HEK293T (cell line): Measurements from ENCODE around the gene TEX264.
"Not testable (repeated sequence)": the region's sequence is repeated elsewhere in the genome, so short reads cannot be mapped to it uniquely, and the experiment has no call there.

Source experiments
- CTCF ChIA-PET: fragments of 350-600 bp; formaldehyde crosslinking; extraction: SDS; loops from one replicate; lab custom pipeline; 2021; ENCODE audit warnings: antibody characterized with exemption, inconsistent platforms; lab: Yijun Ruan, JAX
- POLR2A ChIA-PET: fragments of 350-600 bp; formaldehyde crosslinking; extraction: SDS; loops from one replicate; lab custom pipeline; 2020; ENCODE audit warnings: antibody characterized with exemption, inconsistent platforms; lab: Yijun Ruan, JAX
- DNase-seq: peaks from one replicate; pipeline ENCODE4 v3.0.0; 2012; ENCODE audit warnings: mixed read lengths; ENCODE audit errors: extremely low spot score
- ARNT ChIP-seq: fragments of 450-650 bp; IDR thresholded peaks from 2 replicates; pipeline ENCODE4 v1.6.1; 2017; ENCODE audit warnings: mild to moderate bottlenecking
- BHLHE40 ChIP-seq: fragments of 450-650 bp; IDR thresholded peaks from 2 replicates; pipeline ENCODE4 v1.6.1; 2016; ENCODE audit warnings: mild to moderate bottlenecking, moderate library complexity, borderline replicate concordance
- CTBP1 ChIP-seq: fragments of 450-650 bp; IDR thresholded peaks from 2 replicates; pipeline ENCODE4 v1.6.1; 2016; ENCODE audit warnings: borderline replicate concordance
- ELF4 ChIP-seq: fragments of 450-650 bp; IDR thresholded peaks from 2 replicates; pipeline ENCODE4 v1.6.1; 2017; ENCODE audit warnings: antibody characterized with exemption
- FOXA1 ChIP-seq: fragments of 450-650 bp; IDR thresholded peaks from 2 replicates; pipeline ENCODE4 v1.6.1; 2016; ENCODE audit warnings: mild to moderate bottlenecking
- FOXK2 ChIP-seq: fragments of 450-650 bp; IDR thresholded peaks from 2 replicates; pipeline ENCODE4 v1.6.1; 2016; ENCODE audit warnings: mild to moderate bottlenecking
- FOXM1 ChIP-seq: fragments of 450-650 bp; IDR thresholded peaks from 2 replicates; pipeline ENCODE4 v1.6.1; 2017; ENCODE audit warnings: mild to moderate bottlenecking, borderline replicate concordance
- HDGF ChIP-seq: fragments of 450-650 bp; IDR thresholded peaks from 2 replicates; pipeline ENCODE4 v1.6.1; 2017; ENCODE audit warnings: antibody characterized with exemption, borderline replicate concordance
- L3MBTL2 ChIP-seq: fragments of 450-650 bp; conservative IDR thresholded peaks from 2 replicates; pipeline ENCODE4 v1.6.1; 2016; ENCODE audit warnings: mild to moderate bottlenecking
- LEF1 ChIP-seq: fragments of 450-650 bp; IDR thresholded peaks from 2 replicates; pipeline ENCODE4 v1.6.1; 2017; ENCODE audit warnings: mild to moderate bottlenecking, borderline replicate concordance
- NFRKB ChIP-seq: fragments of 450-650 bp; IDR thresholded peaks from 2 replicates; pipeline ENCODE4 v1.6.1; 2016; ENCODE audit warnings: mild to moderate bottlenecking, moderate library complexity
- SP1 ChIP-seq: fragments of 450-650 bp; IDR thresholded peaks from 2 replicates; pipeline ENCODE4 v1.6.1; 2017
- SUZ12 ChIP-seq: fragments of 450-650 bp; IDR thresholded peaks from 2 replicates; pipeline ENCODE4 v1.6.1; 2016; ENCODE audit warnings: mild to moderate bottlenecking
- TARDBP ChIP-seq: fragments of 450-650 bp; IDR thresholded peaks from 2 replicates; pipeline ENCODE4 v1.6.1; 2016
- ZNF384 ChIP-seq: fragments of 450-650 bp; IDR thresholded peaks from 2 replicates; pipeline ENCODE4 v1.6.1; 2016
- TF ChIP-seq, protein P1 (sequence below): fragments of 450-650 bp; IDR thresholded peaks from 2 replicates; pipeline ENCODE4 v1.6.1; 2016

Gene TEX264

DNA sequence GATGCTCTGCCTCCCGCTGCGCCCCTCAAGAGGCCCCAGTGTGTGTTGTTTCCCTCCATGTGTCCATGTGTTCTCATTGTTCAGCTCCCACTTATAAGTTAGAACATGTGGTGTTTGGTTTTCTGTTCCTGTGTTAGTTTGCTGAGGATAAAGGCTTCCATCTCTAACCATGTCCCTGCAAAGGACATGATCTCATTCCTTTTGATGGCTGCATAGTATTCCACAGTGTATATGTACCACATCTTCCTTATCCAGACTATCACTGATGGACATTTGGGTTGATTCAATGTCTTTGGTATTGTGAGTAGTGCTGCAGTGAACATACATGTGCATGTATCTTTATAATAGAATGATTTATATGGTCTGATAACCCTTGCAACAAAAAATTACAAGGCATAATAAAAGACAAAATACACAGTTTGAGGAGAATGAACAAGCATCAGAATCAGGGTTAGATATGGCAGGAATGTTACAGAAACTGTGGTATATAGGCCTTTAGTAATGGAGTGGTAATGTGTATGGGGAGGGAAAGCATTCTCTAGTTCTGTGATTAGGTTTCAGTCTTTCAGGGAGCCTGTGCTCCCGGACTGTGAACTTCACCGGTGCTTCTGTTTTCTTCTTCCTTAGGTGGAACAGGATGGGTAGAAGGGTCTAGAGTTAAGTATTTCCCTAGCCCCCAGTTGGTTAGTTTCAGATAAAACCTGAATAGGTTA lies 63.0 kb downstream of the TEX264 start:
- TF ChIP-seq SP1 (no peak), BHLHE40 (no peak), FOXM1 (no peak)
- no peak for DNase-seq
- CTCF ChIA-PET = interaction anchor here (0.9 kb wide), 1 partner anchor 85 kb away, joined by 4 read pairs; no protein-coding TSS in a partner anchor
- POLR2A ChIA-PET = no interaction called here

DNA sequence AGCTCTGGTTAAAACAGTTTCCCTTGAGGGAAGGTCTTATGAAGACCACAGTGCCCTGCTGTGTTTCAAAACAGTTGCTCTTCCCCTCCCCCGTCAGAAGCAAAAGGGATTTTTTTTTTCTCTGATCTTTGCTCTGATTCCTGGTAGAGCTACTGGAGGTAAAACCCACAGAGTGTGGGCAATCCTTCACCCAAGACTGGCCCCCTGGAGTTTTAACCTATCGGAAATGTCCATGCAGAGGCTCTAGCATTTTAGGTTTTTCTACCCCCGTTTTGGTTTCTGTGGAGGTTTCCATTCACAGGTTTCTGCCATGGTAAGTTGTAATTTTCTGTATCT lies 63.5 kb downstream of the TEX264 start:
- ChIA-PET CTCF (interaction anchor here (0.9 kb wide), 1 partner anchor 85 kb away, joined by 4 read pairs; no protein-coding TSS in a partner anchor), POLR2A (no interaction called here)
- TF ChIP-seq CTBP1 = no peak
- TF ChIP-seq BHLHE40 = no peak
- TF ChIP-seq SUZ12 = no peak
- TF ChIP-seq FOXM1 = no peak
- no peak for TF ChIP-seq L3MBTL2
- no peak for TF ChIP-seq TARDBP
- TF ChIP-seq HDGF = no peak
- no peak for TF ChIP-seq SP1
- DNase-seq = no peak

DNA sequence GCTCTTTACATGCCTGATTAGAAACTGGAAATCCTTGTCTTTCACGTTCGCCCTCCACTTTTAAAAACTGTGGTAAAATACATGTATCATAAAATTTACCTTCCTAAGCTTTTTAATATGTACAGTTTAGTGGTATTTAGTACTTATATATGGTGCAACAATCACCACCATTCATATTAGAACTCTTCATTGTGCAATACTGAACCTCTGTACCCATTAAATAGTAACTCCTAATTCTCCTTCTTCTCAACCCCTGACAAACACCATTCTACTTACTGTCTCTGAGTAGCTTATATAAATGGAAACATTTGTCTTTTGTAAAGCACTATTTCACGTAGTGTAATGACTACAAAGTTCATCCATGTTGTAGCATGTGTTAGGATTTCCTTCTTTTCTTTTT lies 64.0 kb downstream of the TEX264 start:
- ChIA-PET POLR2A (no interaction called here), CTCF (no interaction called here)
- DNase-seq = no peak
- TF ChIP-seq SP1 = no peak
- no peak for TF ChIP-seq FOXA1
- no peak for TF ChIP-seq TARDBP
- TF ChIP-seq ELF4 = no peak
- TF ChIP-seq, protein P1, sequence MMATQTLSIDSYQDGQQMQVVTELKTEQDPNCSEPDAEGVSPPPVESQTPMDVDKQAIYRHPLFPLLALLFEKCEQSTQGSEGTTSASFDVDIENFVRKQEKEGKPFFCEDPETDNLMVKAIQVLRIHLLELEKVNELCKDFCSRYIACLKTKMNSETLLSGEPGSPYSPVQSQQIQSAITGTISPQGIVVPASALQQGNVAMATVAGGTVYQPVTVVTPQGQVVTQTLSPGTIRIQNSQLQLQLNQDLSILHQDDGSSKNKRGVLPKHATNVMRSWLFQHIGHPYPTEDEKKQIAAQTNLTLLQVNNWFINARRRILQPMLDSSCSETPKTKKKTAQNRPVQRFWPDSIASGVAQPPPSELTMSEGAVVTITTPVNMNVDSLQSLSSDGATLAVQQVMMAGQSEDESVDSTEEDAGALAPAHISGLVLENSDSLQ = no peak
- no peak for TF ChIP-seq NFRKB
- no peak for TF ChIP-seq HDGF
- no peak for TF ChIP-seq FOXK2
- TF ChIP-seq SUZ12 = no peak
- no peak for TF ChIP-seq BHLHE40
- TF ChIP-seq LEF1 = no peak
- no peak for TF ChIP-seq FOXM1
- TF ChIP-seq ZNF384 = no peak
- TF ChIP-seq L3MBTL2 = no peak
- no peak for TF ChIP-seq ARNT
- no peak for TF ChIP-seq CTBP1

DNA sequence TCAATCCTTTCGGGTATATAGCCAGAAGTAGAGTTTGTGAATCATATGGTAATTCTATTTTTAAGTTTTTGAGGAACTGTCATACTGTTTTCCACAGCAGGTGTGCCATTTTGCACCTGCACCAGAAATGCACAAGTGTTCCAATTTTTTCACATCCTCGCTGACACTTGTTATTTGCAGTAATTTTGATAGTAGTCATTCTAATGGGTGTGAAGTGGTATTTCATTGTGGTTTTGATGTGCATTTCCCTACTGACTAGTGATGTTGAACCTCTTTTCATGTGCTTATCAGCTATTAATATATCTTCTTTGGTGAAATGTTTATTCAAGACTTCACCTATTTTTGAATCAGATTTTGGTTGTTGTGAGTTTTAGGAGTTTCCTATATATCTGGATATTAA lies 64.9 kb downstream of the TEX264 start:
- DNase-seq = no peak
- CTCF ChIA-PET = no interaction called here

DNA sequence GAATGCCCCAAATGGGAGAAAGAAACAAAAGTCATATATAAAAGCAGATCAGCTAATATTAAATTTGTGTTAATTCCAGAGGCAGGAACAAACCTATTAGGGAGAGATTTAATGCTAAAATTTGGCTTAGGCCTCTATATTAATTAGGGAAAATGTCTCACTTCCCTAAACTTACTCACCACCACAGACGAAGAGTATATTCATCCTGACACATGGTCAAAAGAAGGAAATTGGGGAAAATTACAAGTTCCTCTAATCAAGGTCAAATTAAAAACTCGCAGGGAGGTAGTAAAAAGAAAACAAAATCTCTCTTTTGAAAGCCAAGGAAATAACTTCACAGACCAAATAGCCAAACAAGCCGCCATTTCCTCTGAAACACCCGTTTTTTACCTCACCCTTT lies 68.1 kb downstream of the TEX264 start:
- TF ChIP-seq L3MBTL2 = no peak
- TF ChIP-seq FOXK2 = no peak
- TF ChIP-seq, protein P1 = no peak
- no peak for TF ChIP-seq CTBP1
- no peak for TF ChIP-seq SUZ12
- no peak for TF ChIP-seq TARDBP
- CTCF ChIA-PET = no interaction called here
- POLR2A ChIA-PET = no interaction called here
- DNase-seq = no peak

More for the DNA sequence above, 64.9 kb downstream of the TEX264 start:
- POLR2A ChIA-PET = no interaction called here
- TF ChIP-seq SUZ12 (no peak), BHLHE40 (no peak), CTBP1 (no peak), TARDBP (no peak), NFRKB (no peak), LEF1 (no peak), SP1 (no peak), HDGF (no peak), FOXM1 (no peak), FOXA1 (no peak), ZNF384 (no peak)
- TF ChIP-seq, protein P1 = no peak

DNA sequence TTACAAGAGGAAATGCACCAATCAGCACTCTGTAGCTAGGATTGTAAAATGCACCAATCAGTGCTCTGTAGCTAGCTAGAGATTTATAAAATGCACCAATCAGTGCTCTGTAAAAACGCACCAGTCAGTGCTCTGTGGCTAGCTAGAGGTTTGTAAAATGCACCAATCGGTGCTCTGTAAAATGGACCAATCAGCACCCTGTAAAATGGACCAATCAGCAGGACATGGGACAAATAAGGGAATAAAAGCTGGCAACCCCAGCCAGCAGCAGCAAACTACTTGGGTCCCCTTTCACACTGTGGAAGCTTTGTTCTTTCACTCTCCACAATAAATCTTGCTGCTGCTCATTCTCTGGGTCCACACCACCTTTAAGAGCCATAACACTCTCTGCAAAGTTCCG lies 71.3 kb downstream of the TEX264 start:
- DNase-seq, POLR2A ChIA-PET, CTCF ChIA-PET: not testable (repeated sequence)

DNA sequence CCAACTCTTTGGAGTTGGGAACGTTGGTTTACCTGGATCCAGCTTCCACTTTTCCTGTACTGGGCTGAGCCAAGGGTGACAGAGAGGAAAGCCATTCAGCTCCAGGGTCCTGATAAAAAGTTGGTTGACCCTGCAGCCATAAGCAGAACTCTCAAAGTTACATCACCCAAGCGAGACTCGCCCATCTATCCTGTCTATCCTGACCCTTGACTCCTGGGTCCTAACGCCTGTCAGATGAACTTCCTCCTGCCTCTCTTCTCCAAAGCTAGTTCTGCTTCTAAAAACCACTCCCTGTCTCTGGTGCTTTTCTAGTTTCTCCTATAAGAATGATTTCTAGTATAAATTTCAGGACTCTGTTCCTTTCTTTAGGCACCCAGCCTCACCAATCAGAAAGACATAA lies 71.9 kb downstream of the TEX264 start:
- POLR2A ChIA-PET, DNase-seq: not testable (repeated sequence)

More for the DNA sequence above, 71.9 kb downstream of the TEX264 start:
- CTCF ChIA-PET = interaction anchor here (0.7 kb wide), 1 partner anchor 264 kb away, joined by 3 read pairs; no protein-coding TSS in a partner anchor
